Brain pericyte (primary cell): ENCODE results near the gene PSMA6.
"Not testable (repeated sequence)": the region's sequence is repeated elsewhere in the genome, so short reads cannot be mapped to it uniquely, and the experiment has no call there.

Experiments
- DNase-seq: peaks from one replicate; pipeline ENCODE4 v3.0.0-alpha.2; 2012; ENCODE audit warnings: low read depth, low spot score

PSMA6 gene

GRCh38 chr14:35292051-35292769, at the start of gene PSMA6:
Gene PSMA6 (plus strand): TSS chr14:35292382. CDS start chr14:35292477, 95 bp downstream.
- DNase-seq = peak; percentile 98

- DNase-seq = no peak
These were observed 49.4 kb upstream of the PSMA6 start for GRCh38 chr14:35242599-35243311.

- no peak for DNase-seq
These were observed 48.2 kb upstream of the PSMA6 start for GRCh38 chr14:35243956-35244355.

GRCh38 chr14:35244542-35244941, 47.6 kb upstream of the PSMA6 start:
- DNase-seq = no peak

- DNase-seq = no peak
These were observed 47.1 kb upstream of the PSMA6 start for GRCh38 chr14:35245051-35245450.

- no peak for DNase-seq
These were observed 44.3 kb upstream of the PSMA6 start for GRCh38 chr14:35247777-35248475.

GRCh38 chr14:35248476-35248788, 43.8 kb upstream of the PSMA6 start:
- no peak for DNase-seq

- no peak for DNase-seq
These were observed 41.9 kb upstream of the PSMA6 start for GRCh38 chr14:35250319-35250718.

- DNase-seq = no peak
These were observed 39.7 kb upstream of the PSMA6 start for GRCh38 chr14:35252451-35252868.

GRCh38 chr14:35253056-35253455, 39.1 kb upstream of the PSMA6 start:
- not testable (repeated sequence) for DNase-seq

GRCh38 chr14:35254034-35254622, 38.1 kb upstream of the PSMA6 start:
- DNase-seq = not testable (repeated sequence)

GRCh38 chr14:35254736-35255135, 37.4 kb upstream of the PSMA6 start:
- no peak for DNase-seq

- no peak for DNase-seq
These were observed 36.5 kb upstream of the PSMA6 start for GRCh38 chr14:35255711-35256110.

GRCh38 chr14:35257809-35258208, 34.4 kb upstream of the PSMA6 start:
- no peak for DNase-seq

- DNase-seq = no peak
These were observed 33.8 kb upstream of the PSMA6 start for GRCh38 chr14:35258420-35258819.

GRCh38 chr14:35261774-35262173, 30.4 kb upstream of the PSMA6 start:
- DNase-seq = no peak

GRCh38 chr14:35262436-35262835, 29.7 kb upstream of the PSMA6 start:
- no peak for DNase-seq

- no peak for DNase-seq
These were observed 23.2 kb upstream of the PSMA6 start for GRCh38 chr14:35268946-35269345.

GRCh38 chr14:35274805-35275204, 17.4 kb upstream of the PSMA6 start:
- DNase-seq = no peak

GRCh38 chr14:35277179-35277578, 15.0 kb upstream of the PSMA6 start:
- DNase-seq = no peak

- no peak for DNase-seq
These were observed 12.8 kb upstream of the PSMA6 start for GRCh38 chr14:35279369-35279768.

GRCh38 chr14:35281341-35281740, 10.8 kb upstream of the PSMA6 start:
- no peak for DNase-seq
